22Rv1 (cell line): ENCODE results near the gene PCIF1.

Experiments used
- CTCF ChIP-seq: fragments of 450-650 bp; IDR thresholded peaks from 2 replicates; pipeline ENCODE4 v1.5.1; 2017; ENCODE audit warnings: mild to moderate bottlenecking
- ZFX ChIP-seq: fragments of 450-650 bp; IDR thresholded peaks from 2 replicates; pipeline ENCODE4 v1.6.1; 2017; ENCODE audit warnings: antibody characterized with exemption, borderline replicate concordance

GRCh38 chr20:45964006-45964400 lies 29.5 kb downstream of the PCIF1 start:
- TF ChIP-seq CTCF (no peak), ZFX (no peak)
